Kidney epithelial cell (primary cell): ENCODE measurements around the gene SIGLECL1. TPM values are rescaled to one million over a fixed set of nuclear protein-coding genes. Genes with fewer than 3 reads are reported as not detected.
"Not testable (repeated sequence)": the region's sequence is repeated elsewhere in the genome, so short reads cannot be mapped to it uniquely, and the experiment has no call there.

Source experiments
- DNase-seq: peaks from one replicate; pipeline ENCODE4 v3.0.0-alpha.2; 2010; ENCODE audit warnings: low read depth
- H3K27me3 ChIP-seq: 2 replicates; pipeline ENCODE4 v1.6.0; 2011; ENCODE audit warnings: low read length; ENCODE audit not compliant: control insufficient read depth, insufficient read depth
- H3K36me3 ChIP-seq: 2 replicates; pipeline ENCODE4 v1.5.1; 2011; ENCODE audit warnings: low read length; ENCODE audit not compliant: control insufficient read depth, insufficient read depth
- H3K4me3 ChIP-seq: 2 replicates; pipeline ENCODE4 v1.5.1; 2011; ENCODE audit warnings: low read depth, mild to moderate bottlenecking, control low read depth, low read length
- total RNA-seq: library from RNA; depleted of rRNA; stranded (reverse); fragments of >200 nt; gene quantifications from 2 replicates; pipeline ENCODE4 v1.2.3, GENCODE V29; 2015
- TF ChIP-seq, protein P1 (sequence below): IDR thresholded peaks from 2 replicates; pipeline ENCODE4 v1.5.1; 2011; ENCODE audit warnings: mild to moderate bottlenecking, moderate library complexity, low read length, control low read depth, inconsistent platforms; ENCODE audit not compliant: insufficient read depth, poor library complexity, severe bottlenecking

SIGLECL1 gene
- total RNA-seq, 1 donor from 2014 or later = 0.79 TPM

DNA sequence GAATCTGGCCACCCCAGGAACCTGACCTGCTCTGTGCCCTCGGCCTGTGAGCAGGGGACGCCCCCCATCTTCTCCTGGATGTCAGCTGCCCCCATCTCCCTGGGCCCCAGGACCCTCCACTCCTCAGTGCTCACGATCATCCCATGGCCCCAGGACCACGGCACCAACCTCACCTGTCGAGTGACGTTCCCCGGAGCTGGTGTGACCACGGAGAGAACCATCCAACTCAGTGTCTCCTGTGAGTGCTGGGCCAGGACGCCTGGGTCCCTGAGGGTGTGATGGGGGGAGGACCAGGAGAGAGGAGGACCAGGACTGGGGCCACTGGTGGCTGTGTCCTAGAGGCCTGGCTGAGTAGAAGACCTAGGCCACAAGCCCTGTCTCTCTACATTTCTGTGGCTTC is 39.0 kb upstream of the SIGLECL1 start:
- TF ChIP-seq, protein P1, sequence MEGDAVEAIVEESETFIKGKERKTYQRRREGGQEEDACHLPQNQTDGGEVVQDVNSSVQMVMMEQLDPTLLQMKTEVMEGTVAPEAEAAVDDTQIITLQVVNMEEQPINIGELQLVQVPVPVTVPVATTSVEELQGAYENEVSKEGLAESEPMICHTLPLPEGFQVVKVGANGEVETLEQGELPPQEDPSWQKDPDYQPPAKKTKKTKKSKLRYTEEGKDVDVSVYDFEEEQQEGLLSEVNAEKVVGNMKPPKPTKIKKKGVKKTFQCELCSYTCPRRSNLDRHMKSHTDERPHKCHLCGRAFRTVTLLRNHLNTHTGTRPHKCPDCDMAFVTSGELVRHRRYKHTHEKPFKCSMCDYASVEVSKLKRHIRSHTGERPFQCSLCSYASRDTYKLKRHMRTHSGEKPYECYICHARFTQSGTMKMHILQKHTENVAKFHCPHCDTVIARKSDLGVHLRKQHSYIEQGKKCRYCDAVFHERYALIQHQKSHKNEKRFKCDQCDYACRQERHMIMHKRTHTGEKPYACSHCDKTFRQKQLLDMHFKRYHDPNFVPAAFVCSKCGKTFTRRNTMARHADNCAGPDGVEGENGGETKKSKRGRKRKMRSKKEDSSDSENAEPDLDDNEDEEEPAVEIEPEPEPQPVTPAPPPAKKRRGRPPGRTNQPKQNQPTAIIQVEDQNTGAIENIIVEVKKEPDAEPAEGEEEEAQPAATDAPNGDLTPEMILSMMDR = no peak
- Histone ChIP-seq H3K36me3 (no peaks in the 10 kb centered on the region), H3K27me3 (no peaks in the 10 kb centered on the region), H3K4me3 (no peak overlapping the region)
- no peak for DNase-seq

DNA sequence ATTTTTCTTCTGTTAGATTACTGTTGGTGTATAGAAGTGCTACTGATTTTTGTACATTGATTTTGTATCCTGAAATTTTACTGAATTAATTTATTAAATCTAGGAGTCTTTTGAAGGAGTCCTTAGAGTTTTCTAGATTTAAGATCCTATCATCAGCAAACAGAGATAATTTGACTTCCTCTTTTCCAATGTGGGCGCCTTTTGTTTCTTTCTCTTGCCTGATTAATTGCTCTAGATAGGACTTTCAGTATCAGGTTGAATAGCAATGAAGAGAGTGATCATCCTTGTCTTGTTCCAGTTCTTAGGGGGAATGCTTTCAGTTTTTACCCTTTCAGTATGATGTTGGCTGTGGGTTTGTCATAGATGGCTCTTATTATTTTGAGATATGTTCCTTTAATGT is 31.6 kb upstream of the SIGLECL1 start:
- Histone ChIP-seq H3K4me3 (no peak overlapping the region), H3K27me3 (no peaks in the 10 kb centered on the region), H3K36me3 (no peaks in the 10 kb centered on the region)
- TF ChIP-seq, protein P1 = no peak
- DNase-seq = no peak

DNA sequence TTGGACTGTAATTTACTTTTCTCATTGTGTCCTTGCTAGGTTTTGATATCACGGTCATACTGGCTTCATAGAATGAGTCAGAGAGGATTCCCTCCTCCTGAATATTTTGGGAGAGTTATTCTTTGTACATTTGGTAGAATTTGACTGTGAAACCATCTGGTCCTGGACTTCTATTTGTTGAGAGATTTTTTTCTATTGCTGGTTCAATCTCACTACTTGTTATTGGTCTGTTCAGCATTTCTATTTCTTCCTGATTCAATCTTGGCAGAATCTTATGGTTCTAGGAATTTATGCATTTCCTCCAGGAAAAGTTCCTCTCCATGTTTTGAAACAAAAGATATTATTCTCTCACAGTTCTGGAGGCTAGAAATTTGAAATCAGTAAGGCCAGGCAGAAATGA is 30.9 kb upstream of the SIGLECL1 start:
- H3K36me3 ChIP-seq = no peaks in the 10 kb centered on the region
- no peak overlapping the region for H3K4me3 ChIP-seq
- no peaks in the 10 kb centered on the region for H3K27me3 ChIP-seq
- no peak for DNase-seq
- TF ChIP-seq, protein P1 = no peak

DNA sequence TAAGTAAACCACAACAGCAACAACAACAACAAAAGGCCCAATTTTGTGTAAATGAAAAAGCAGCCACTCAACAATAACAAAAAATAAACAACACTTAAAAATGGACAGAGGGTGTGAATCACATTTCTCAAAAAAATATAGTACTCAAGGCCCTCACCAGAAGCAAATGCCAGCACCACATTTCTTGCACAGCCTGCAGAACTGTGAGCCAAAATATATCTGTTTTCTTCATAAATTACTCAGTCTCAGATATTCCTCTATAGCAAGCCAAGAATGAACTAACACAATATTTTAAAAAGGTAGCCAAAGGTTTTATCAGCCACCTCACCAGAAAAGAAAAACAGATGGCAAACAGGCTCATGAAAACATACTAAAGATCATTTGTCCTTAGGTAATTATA is 29.9 kb upstream of the SIGLECL1 start:
- TF ChIP-seq, protein P1 = no peak
- H3K27me3 ChIP-seq = no peaks in the 10 kb centered on the region

DNA sequence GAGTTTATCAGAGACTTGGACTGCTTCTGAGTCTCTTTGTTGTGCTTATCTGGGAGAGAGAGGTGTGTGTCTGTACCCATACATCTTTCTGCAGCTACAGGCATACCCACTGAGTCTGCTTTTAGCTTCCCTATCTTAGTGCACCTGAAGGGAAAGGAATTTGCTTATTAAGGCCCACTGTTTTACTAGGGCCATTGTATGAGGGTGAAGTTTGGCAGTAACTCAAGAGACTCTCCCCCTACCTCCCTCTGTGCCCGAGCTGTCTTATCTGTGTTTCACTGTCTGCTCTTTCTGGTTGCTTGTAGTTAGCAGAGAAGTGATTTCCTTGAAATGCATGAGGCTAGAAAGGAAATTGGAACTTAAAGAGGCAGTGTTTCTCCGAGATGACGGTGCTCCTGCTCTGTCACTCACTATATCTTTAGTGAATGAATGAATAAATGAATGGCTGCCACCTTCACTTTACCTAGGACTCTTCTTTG is 26.7 kb upstream of the SIGLECL1 start:
- no peaks in the 10 kb centered on the region for H3K36me3 ChIP-seq
- no peaks in the 10 kb centered on the region for H3K27me3 ChIP-seq
- TF ChIP-seq, protein P1 = no peak
- H3K4me3 ChIP-seq = no peak overlapping the region
- no peak for DNase-seq

More for the DNA sequence above, 29.9 kb upstream of the SIGLECL1 start:
- no peak overlapping the region for H3K4me3 ChIP-seq
- H3K36me3 ChIP-seq = no peaks in the 10 kb centered on the region
- no peak for DNase-seq

DNA sequence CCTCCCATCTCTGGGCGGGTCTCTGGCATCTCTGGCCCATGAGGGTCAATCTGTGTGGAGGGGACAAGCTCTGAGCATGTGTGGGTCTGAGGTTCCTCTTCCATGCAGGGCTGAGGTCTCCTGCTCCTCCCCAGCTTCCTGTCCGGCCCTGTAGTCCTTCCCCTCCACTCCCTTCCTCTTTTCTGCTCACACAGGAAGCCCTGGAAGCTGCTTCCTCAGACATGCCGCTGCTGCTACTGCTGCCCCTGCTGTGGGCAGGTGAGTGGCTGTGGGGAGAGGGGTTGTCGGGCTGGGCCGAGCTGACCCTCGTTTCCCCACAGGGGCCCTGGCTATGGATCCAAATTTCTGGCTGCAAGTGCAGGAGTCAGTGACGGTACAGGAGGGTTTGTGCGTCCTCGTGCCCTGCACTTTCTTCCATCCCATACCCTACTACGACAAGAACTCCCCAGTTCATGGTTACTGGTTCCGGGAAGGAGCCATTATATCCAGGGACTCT is 25.9 kb upstream of the SIGLECL1 start, which contains the start of gene CD33:
CD33 (plus strand) TSS at position 183 of the 496 bp plus-strand sequence; CDS start at position 222, 39 bp downstream.
- DNase-seq, H3K36me3 ChIP-seq, H3K4me3 ChIP-seq, H3K27me3 ChIP-seq: not testable (repeated sequence)
